LNCaP clone FGC (cell line): ENCODE measurements around the gene HEATR5A.

Source experiments
- DNase-seq: peaks from one replicate; pipeline ENCODE4 v3.0.0-alpha.2; 2011; ENCODE audit warnings: low read depth
- H3K4me3 ChIP-seq: 2 replicates; pipeline ENCODE4 v1.5.1; 2011; ENCODE audit warnings: mild to moderate bottlenecking, low read depth, low read length, control low read depth
- CTCF ChIP-seq: IDR thresholded peaks from 2 replicates; pipeline ENCODE4 v1.5.1; 2012; ENCODE audit warnings: mild to moderate bottlenecking; ENCODE audit not compliant: control insufficient read depth, insufficient read depth; ENCODE audit errors: extremely low read depth

The HEATR5A gene

GRCh38 chr14:31307618-31308017 is 112.7 kb downstream of the HEATR5A start:
- no peak for TF ChIP-seq CTCF
- no peak overlapping the region for H3K4me3 ChIP-seq
- DNase-seq, result no peak

GRCh38 chr14:31307198-31307597 is 113.2 kb downstream of the HEATR5A start:
- no peak overlapping the region for H3K4me3 ChIP-seq
- no peak for TF ChIP-seq CTCF
- no peak for DNase-seq

- DNase-seq, result no peak
- no peak for TF ChIP-seq CTCF
- no peak overlapping the region for H3K4me3 ChIP-seq
Observed at GRCh38 chr14:31303654-31304053, 116.7 kb downstream of the HEATR5A start.

GRCh38 chr14:31300883-31301282 is 119.5 kb downstream of the HEATR5A start:
- no peak overlapping the region for H3K4me3 ChIP-seq
- no peak for DNase-seq
- no peak for TF ChIP-seq CTCF

GRCh38 chr14:31300296-31300695 is 120.1 kb downstream of the HEATR5A start:
- TF ChIP-seq CTCF, result no peak
- no peak for DNase-seq
- no peak overlapping the region for H3K4me3 ChIP-seq

GRCh38 chr14:31297701-31298344 is 122.5 kb downstream of the HEATR5A start:
- TF ChIP-seq CTCF, result no peak
- DNase-seq, result no peak
- no peak overlapping the region for H3K4me3 ChIP-seq

- DNase-seq, result no peak
- H3K4me3 ChIP-seq, result no peak overlapping the region
- TF ChIP-seq CTCF, result no peak
Observed at GRCh38 chr14:31297112-31297511, 123.2 kb downstream of the HEATR5A start.
